ENCODE data around the gene EHMT1.

Gene EHMT1

DNA sequence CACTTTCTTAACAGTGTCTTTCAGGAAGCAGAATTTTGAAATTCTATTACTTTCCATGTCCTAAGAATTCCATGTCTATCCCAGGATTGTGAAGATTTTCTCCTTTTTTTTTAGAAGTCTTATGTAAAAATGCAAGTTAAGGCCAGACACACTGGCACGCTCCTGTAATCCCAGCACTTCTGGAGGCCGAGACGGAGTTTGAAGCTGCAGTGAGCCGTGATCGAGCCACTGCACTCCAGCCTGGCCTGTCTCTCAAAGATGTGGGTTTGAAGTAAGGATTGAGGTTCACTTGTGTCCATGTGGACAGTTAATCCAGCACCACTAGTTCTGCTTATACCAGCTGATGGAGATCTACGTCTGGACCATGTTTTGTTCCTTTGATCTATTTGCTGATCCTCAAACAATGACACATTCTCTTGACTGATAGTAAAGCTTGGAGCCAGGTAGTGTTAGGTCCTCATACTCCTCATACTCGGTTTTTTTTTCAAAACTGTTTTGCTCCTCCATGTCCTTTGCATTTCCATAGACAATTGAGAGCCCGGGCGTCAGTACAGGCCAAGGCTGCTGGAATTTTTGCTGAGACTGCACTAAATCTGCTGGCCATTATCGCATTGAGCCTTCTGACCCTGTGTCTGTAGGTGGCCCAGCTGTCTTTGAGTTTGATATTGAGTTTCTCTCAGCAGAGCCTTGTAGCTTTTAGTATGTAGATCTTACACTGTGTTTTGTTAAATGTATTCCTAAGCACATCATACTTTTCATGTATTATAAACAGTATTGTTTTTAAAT lies 205.4 kb downstream of the EHMT1 start:
- TF ChIP-seq, protein P1, sequence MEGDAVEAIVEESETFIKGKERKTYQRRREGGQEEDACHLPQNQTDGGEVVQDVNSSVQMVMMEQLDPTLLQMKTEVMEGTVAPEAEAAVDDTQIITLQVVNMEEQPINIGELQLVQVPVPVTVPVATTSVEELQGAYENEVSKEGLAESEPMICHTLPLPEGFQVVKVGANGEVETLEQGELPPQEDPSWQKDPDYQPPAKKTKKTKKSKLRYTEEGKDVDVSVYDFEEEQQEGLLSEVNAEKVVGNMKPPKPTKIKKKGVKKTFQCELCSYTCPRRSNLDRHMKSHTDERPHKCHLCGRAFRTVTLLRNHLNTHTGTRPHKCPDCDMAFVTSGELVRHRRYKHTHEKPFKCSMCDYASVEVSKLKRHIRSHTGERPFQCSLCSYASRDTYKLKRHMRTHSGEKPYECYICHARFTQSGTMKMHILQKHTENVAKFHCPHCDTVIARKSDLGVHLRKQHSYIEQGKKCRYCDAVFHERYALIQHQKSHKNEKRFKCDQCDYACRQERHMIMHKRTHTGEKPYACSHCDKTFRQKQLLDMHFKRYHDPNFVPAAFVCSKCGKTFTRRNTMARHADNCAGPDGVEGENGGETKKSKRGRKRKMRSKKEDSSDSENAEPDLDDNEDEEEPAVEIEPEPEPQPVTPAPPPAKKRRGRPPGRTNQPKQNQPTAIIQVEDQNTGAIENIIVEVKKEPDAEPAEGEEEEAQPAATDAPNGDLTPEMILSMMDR (IDR thresholded peaks at IDR 0.05; ENCODE audit: low read depth, low read length) = no peak
- no peak for DNase-seq (ENCODE audit: extremely low read depth, low read depth)

- TF ChIP-seq, protein P1 (IDR thresholded peaks at IDR 0.05; ENCODE audit: low read depth, low read length) = no peak
- no peak for DNase-seq (ENCODE audit: extremely low read depth, low read depth)
Observed at GRCh38 chr9:137825324-137825989, 206.7 kb downstream of the EHMT1 start.

- TF ChIP-seq, protein P1 (IDR thresholded peaks at IDR 0.05; ENCODE audit: low read depth, low read length) = no peak
- DNase-seq (ENCODE audit: extremely low read depth, low read depth) = no peak
Observed at GRCh38 chr9:137827908-137828526, 209.2 kb downstream of the EHMT1 start.

- TF ChIP-seq, protein P1 (IDR thresholded peaks at IDR 0.05; ENCODE audit: low read depth, low read length) = no peak
- DNase-seq (ENCODE audit: extremely low read depth, low read depth) = no peak
Observed at GRCh38 chr9:137828527-137829259, 209.9 kb downstream of the EHMT1 start.

DNA sequence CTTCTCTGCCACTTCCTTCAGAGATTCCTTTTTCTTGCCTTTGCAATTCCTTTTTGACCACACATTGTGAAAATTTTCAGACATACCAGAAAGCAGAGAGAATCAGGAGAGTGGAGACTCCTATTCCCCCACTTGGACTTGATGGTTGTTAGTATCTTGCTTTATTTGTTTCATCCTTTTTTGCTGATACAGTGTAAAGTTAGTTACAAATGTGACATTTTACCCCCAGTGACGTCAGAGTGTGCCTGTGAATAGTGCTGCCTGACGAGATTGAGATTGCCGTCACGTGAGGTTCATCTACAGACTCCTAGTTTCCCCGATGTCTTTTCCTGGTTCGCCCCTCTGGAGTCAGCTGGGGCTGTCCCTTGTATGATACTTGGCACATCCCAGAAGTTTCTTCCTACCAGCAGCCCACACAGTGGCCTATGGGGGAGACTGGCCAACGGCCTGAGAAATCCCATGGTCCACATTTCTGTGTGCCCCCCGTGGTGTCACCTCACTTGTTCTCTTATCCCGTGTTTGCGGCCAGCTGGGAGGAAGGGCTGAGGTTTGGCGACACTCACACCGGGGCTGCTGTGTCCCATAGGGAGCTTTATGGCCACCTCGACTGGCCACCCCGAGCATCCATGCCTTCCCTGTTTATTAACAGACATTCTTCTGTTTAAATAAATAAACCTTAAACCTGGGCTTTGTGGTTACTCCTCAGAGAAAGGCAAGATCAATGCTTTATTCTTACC lies 210.6 kb downstream of the EHMT1 start:
- TF ChIP-seq, protein P1 (IDR thresholded peaks at IDR 0.05; ENCODE audit: low read depth, low read length) = no peak
- no peak for DNase-seq (ENCODE audit: extremely low read depth, low read depth)

GRCh38 chr9:137832191-137832700 lies 213.4 kb downstream of the EHMT1 start:
- DNase-seq (ENCODE audit: extremely low read depth, low read depth) = no peak
- TF ChIP-seq, protein P1 (IDR thresholded peaks at IDR 0.05; ENCODE audit: low read depth, low read length) = no peak
